HEK293T (cell line): ENCODE results near the gene DCP2.

ENCODE experiments used
- ARNT ChIP-seq: fragments of 450-650 bp; IDR thresholded peaks from 2 replicates; pipeline ENCODE4 v1.6.1; 2017; ENCODE audit warnings: mild to moderate bottlenecking
- BHLHE40 ChIP-seq: fragments of 450-650 bp; IDR thresholded peaks from 2 replicates; pipeline ENCODE4 v1.6.1; 2016; ENCODE audit warnings: mild to moderate bottlenecking, moderate library complexity, borderline replicate concordance
- ELF4 ChIP-seq: fragments of 450-650 bp; IDR thresholded peaks from 2 replicates; pipeline ENCODE4 v1.6.1; 2017; ENCODE audit warnings: antibody characterized with exemption
- FOXA1 ChIP-seq: fragments of 450-650 bp; IDR thresholded peaks from 2 replicates; pipeline ENCODE4 v1.6.1; 2016; ENCODE audit warnings: mild to moderate bottlenecking
- FOXK2 ChIP-seq: fragments of 450-650 bp; IDR thresholded peaks from 2 replicates; pipeline ENCODE4 v1.6.1; 2016; ENCODE audit warnings: mild to moderate bottlenecking
- FOXM1 ChIP-seq: fragments of 450-650 bp; IDR thresholded peaks from 2 replicates; pipeline ENCODE4 v1.6.1; 2017; ENCODE audit warnings: mild to moderate bottlenecking, borderline replicate concordance
- HDGF ChIP-seq: fragments of 450-650 bp; IDR thresholded peaks from 2 replicates; pipeline ENCODE4 v1.6.1; 2017; ENCODE audit warnings: antibody characterized with exemption, borderline replicate concordance
- L3MBTL2 ChIP-seq: fragments of 450-650 bp; conservative IDR thresholded peaks from 2 replicates; pipeline ENCODE4 v1.6.1; 2016; ENCODE audit warnings: mild to moderate bottlenecking
- NFRKB ChIP-seq: fragments of 450-650 bp; IDR thresholded peaks from 2 replicates; pipeline ENCODE4 v1.6.1; 2016; ENCODE audit warnings: mild to moderate bottlenecking, moderate library complexity
- PKNOX1 ChIP-seq: fragments of 450-650 bp; IDR thresholded peaks from 2 replicates; pipeline ENCODE4 v1.6.1; 2016
- SP1 ChIP-seq: fragments of 450-650 bp; IDR thresholded peaks from 2 replicates; pipeline ENCODE4 v1.6.1; 2017
- SUZ12 ChIP-seq: fragments of 450-650 bp; IDR thresholded peaks from 2 replicates; pipeline ENCODE4 v1.6.1; 2016; ENCODE audit warnings: mild to moderate bottlenecking
- TARDBP ChIP-seq: fragments of 450-650 bp; IDR thresholded peaks from 2 replicates; pipeline ENCODE4 v1.6.1; 2016
- ZNF384 ChIP-seq: fragments of 450-650 bp; IDR thresholded peaks from 2 replicates; pipeline ENCODE4 v1.6.1; 2016

GRCh38 chr5:113058706-113059226, 82.2 kb downstream of the DCP2 start:
- TF ChIP-seq SP1 (no peak), BHLHE40 (no peak), FOXA1 (no peak), ELF4 (no peak), PKNOX1 (no peak), HDGF (no peak), L3MBTL2 (no peak), FOXM1 (no peak), TARDBP (no peak), FOXK2 (no peak), ZNF384 (no peak), ARNT (no peak), NFRKB (no peak), SUZ12 (no peak)
